ENCODE results near the gene B4GALT6.

Gene B4GALT6

DNA sequence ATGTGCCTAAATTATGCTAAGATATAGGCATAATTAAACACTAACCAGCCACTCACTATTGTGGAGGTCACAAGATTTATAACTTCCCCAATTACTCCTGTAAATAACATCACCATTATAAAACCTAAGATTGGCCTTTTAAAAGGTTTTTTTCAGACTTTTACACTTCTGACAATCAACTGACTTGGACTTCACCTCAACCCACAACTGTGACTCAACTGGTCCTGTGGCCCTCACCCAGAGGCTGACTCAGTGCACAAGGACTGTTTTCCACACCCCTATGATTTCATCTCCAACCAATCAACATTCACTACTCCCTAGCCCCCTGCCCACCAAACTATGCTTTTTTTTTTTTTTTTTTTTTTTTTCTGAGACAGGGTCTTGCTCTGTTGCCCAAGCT is 81.1 kb downstream of the B4GALT6 start:
- Histone ChIP-seq H3K36me3 (ENCODE audit: insufficient read depth, low read length) (no peaks in the 10 kb centered on the region), H3K4me1 (ENCODE audit: insufficient read depth, low read length) (no peaks in the 10 kb centered on the region), H3K4me3 (ENCODE audit: low read depth in 1 of 2, low read length in 2 of 2) (no peak overlapping the region), H3K27me3 (ENCODE audit: control insufficient read depth in 1 of 2, insufficient read depth in 2 of 2, low read length in 2 of 2) (no peaks in the 10 kb centered on the region), H3K27ac (ENCODE audit: low read depth, low read length) (no peak overlapping the region), H3K9me3 (ENCODE audit: low read length) (no peaks in the 10 kb centered on the region), H3K9ac (ENCODE audit: low read length) (no peak overlapping the region)

GRCh38 chr18:31598021-31598805 is 86.2 kb downstream of the B4GALT6 start:
- Histone ChIP-seq H3K9me3 (ENCODE audit: low read length) (no peaks in the 10 kb centered on the region), H3K27me3 (ENCODE audit: control insufficient read depth in 1 of 2, insufficient read depth in 2 of 2, low read length in 2 of 2) (no peaks in the 10 kb centered on the region), H3K4me1 (ENCODE audit: insufficient read depth, low read length) (no peaks in the 10 kb centered on the region), H3K27ac (ENCODE audit: low read depth, low read length) (no peak overlapping the region), H3K36me3 (ENCODE audit: insufficient read depth, low read length) (no peaks in the 10 kb centered on the region), H3K4me3 (ENCODE audit: low read depth in 1 of 2, low read length in 2 of 2) (no peak overlapping the region), H3K9ac (ENCODE audit: low read length) (no peak overlapping the region)

- Histone ChIP-seq H3K4me1 (ENCODE audit: insufficient read depth, low read length) (no peaks in the 10 kb centered on the region), H3K36me3 (ENCODE audit: insufficient read depth, low read length) (no peaks in the 10 kb centered on the region), H3K9me3 (ENCODE audit: low read length) (no peaks in the 10 kb centered on the region), H3K27ac (ENCODE audit: low read depth, low read length) (no peak overlapping the region), H3K9ac (ENCODE audit: low read length) (no peak overlapping the region), H3K4me3 (ENCODE audit: low read depth in 1 of 2, low read length in 2 of 2) (no peak overlapping the region), H3K27me3 (ENCODE audit: control insufficient read depth in 1 of 2, insufficient read depth in 2 of 2, low read length in 2 of 2) (no peaks in the 10 kb centered on the region)
These were observed 88.1 kb downstream of the B4GALT6 start for GRCh38 chr18:31596081-31596872.

GRCh38 chr18:31595121-31595771 is 89.1 kb downstream of the B4GALT6 start:
- no peak overlapping the region for H3K9ac ChIP-seq (ENCODE audit: low read length)
- H3K9me3 ChIP-seq (ENCODE audit: low read length), result no peaks in the 10 kb centered on the region
- no peak overlapping the region for H3K4me3 ChIP-seq (ENCODE audit: low read depth in 1 of 2, low read length in 2 of 2)
- H3K27me3 ChIP-seq (ENCODE audit: control insufficient read depth in 1 of 2, insufficient read depth in 2 of 2, low read length in 2 of 2), result no peaks in the 10 kb centered on the region
- no peak overlapping the region for H3K27ac ChIP-seq (ENCODE audit: low read depth, low read length)
- H3K4me1 ChIP-seq (ENCODE audit: insufficient read depth, low read length), result no peaks in the 10 kb centered on the region
- H3K36me3 ChIP-seq (ENCODE audit: insufficient read depth, low read length), result no peaks in the 10 kb centered on the region

GRCh38 chr18:31592506-31593157 is 91.7 kb downstream of the B4GALT6 start:
- Histone ChIP-seq H3K9ac (ENCODE audit: low read length) (no peak overlapping the region), H3K36me3 (ENCODE audit: insufficient read depth, low read length) (no peaks in the 10 kb centered on the region)

DNA sequence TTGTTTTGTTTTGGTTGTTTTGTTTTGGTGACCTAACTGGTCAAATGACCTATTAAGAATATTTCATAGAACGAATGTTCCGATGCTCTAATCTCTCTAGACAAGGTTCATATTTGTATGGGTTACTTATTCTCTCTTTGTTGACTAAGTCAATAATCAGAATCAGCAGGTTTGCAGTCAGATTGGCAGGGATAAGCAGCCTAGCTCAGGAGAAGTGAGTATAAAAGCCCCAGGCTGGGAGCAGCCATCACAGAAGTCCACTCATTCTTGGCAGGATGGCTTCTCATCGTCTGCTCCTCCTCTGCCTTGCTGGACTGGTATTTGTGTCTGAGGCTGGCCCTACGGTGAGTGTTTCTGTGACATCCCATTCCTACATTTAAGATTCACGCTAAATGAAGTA is 92.8 kb downstream of the B4GALT6 start, which contains the start of gene TTR:
Gene TTR, plus strand, starts transcription at position 250 of the 400 bp plus-strand sequence. Its CDS starts 26 bp downstream, at position 276.
- no peaks in the 10 kb centered on the region for H3K36me3 ChIP-seq (ENCODE audit: insufficient read depth, low read length)
- no peak within 1 kb of the TSS for H3K9ac ChIP-seq (ENCODE audit: low read length)
- H3K4me3 ChIP-seq (ENCODE audit: low read depth in 1 of 2, low read length in 2 of 2), result no peak within 1 kb of the TSS
- no peak within 1 kb of the TSS for H3K27ac ChIP-seq (ENCODE audit: low read depth, low read length)
- no peaks in the 10 kb centered on the region for H3K4me1 ChIP-seq (ENCODE audit: insufficient read depth, low read length)
- no peaks in the 10 kb centered on the region for H3K9me3 ChIP-seq (ENCODE audit: low read length)
- no peaks in the 10 kb centered on the region for H3K27me3 ChIP-seq (ENCODE audit: control insufficient read depth in 1 of 2, insufficient read depth in 2 of 2, low read length in 2 of 2)

More at GRCh38 chr18:31592506-31593157, 91.7 kb downstream of the B4GALT6 start:
- no peaks in the 10 kb centered on the region for H3K27me3 ChIP-seq (ENCODE audit: control insufficient read depth in 1 of 2, insufficient read depth in 2 of 2, low read length in 2 of 2)
- no peak overlapping the region for H3K27ac ChIP-seq (ENCODE audit: low read depth, low read length)
- no peak overlapping the region for H3K4me3 ChIP-seq (ENCODE audit: low read depth in 1 of 2, low read length in 2 of 2)
- no peaks in the 10 kb centered on the region for H3K4me1 ChIP-seq (ENCODE audit: insufficient read depth, low read length)
- no peaks in the 10 kb centered on the region for H3K9me3 ChIP-seq (ENCODE audit: low read length)

GRCh38 chr18:31591113-31591512 is 93.3 kb downstream of the B4GALT6 start:
- H3K36me3 ChIP-seq (ENCODE audit: insufficient read depth, low read length), result no peaks in the 10 kb centered on the region
- no peak overlapping the region for H3K9ac ChIP-seq (ENCODE audit: low read length)
- no peaks in the 10 kb centered on the region for H3K27me3 ChIP-seq (ENCODE audit: control insufficient read depth in 1 of 2, insufficient read depth in 2 of 2, low read length in 2 of 2)
- H3K27ac ChIP-seq (ENCODE audit: low read depth, low read length), result no peak overlapping the region
- no peaks in the 10 kb centered on the region for H3K4me1 ChIP-seq (ENCODE audit: insufficient read depth, low read length)
- no peak overlapping the region for H3K4me3 ChIP-seq (ENCODE audit: low read depth in 1 of 2, low read length in 2 of 2)
- no peaks in the 10 kb centered on the region for H3K9me3 ChIP-seq (ENCODE audit: low read length)

DNA sequence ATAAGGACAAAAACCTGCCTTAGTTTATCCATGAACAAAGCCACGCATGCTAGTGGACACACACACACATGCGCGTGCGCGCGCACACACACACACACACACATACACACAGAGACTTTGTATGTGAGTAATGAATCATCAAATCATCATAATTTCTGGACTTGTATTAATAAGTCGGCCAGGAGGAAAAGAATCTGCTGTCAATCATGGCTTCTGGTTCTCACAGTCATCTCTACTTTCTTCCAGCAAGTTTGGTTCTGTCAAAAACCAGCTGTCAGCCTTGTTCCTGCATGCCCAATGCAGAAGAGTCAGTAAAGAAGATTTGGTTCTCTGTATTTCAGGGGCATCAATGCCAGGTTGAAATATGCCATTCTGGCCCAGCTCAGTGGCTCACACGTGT is 93.8 kb downstream of the B4GALT6 start:
- Histone ChIP-seq H3K4me3 (ENCODE audit: low read depth in 1 of 2, low read length in 2 of 2) (no peak overlapping the region), H3K36me3 (ENCODE audit: insufficient read depth, low read length) (no peaks in the 10 kb centered on the region), H3K9me3 (ENCODE audit: low read length) (no peaks in the 10 kb centered on the region), H3K27ac (ENCODE audit: low read depth, low read length) (no peak overlapping the region), H3K27me3 (ENCODE audit: control insufficient read depth in 1 of 2, insufficient read depth in 2 of 2, low read length in 2 of 2) (no peaks in the 10 kb centered on the region), H3K4me1 (ENCODE audit: insufficient read depth, low read length) (no peaks in the 10 kb centered on the region), H3K9ac (ENCODE audit: low read length) (no peak overlapping the region)

GRCh38 chr18:31587529-31587928 is 96.9 kb downstream of the B4GALT6 start:
- H3K4me1 ChIP-seq (ENCODE audit: insufficient read depth, low read length), result no peaks in the 10 kb centered on the region
- H3K4me3 ChIP-seq (ENCODE audit: low read depth in 1 of 2, low read length in 2 of 2), result no peak overlapping the region

DNA sequence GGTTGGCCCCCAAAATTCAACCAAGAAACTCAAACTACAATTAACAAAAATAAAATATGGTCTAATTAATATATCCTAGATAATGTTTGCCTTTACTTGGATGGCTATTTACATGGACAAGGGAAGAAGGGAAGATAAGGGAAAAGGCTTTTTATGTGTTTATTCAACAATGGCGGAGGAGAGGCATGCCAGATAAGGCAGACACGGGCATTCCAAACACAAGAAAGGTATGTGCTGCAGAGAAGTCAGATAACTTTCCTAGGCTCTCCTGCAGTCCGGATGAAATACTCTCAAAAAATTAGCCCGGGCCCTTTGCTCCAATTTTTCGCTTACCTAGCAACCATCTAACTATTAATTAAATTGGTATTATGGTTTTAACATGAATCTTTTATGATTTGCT is 97.8 kb downstream of the B4GALT6 start:
- Histone ChIP-seq H3K27me3 (ENCODE audit: control insufficient read depth in 1 of 2, insufficient read depth in 2 of 2, low read length in 2 of 2) (no peaks in the 10 kb centered on the region), H3K4me1 (ENCODE audit: insufficient read depth, low read length) (peaks cover 6% of the 10 kb centered on the region), H3K36me3 (ENCODE audit: insufficient read depth, low read length) (no peaks in the 10 kb centered on the region), H3K9ac (ENCODE audit: low read length) (no peak overlapping the region), H3K27ac (ENCODE audit: low read depth, low read length) (no peak overlapping the region), H3K9me3 (ENCODE audit: low read length) (no peaks in the 10 kb centered on the region), H3K4me3 (ENCODE audit: low read depth in 1 of 2, low read length in 2 of 2) (no peak overlapping the region)

More at GRCh38 chr18:31587529-31587928, 96.9 kb downstream of the B4GALT6 start:
- no peaks in the 10 kb centered on the region for H3K36me3 ChIP-seq (ENCODE audit: insufficient read depth, low read length)
- no peak overlapping the region for H3K9ac ChIP-seq (ENCODE audit: low read length)
- no peaks in the 10 kb centered on the region for H3K27me3 ChIP-seq (ENCODE audit: control insufficient read depth in 1 of 2, insufficient read depth in 2 of 2, low read length in 2 of 2)
- H3K27ac ChIP-seq (ENCODE audit: low read depth, low read length), result no peak overlapping the region
- H3K9me3 ChIP-seq (ENCODE audit: low read length), result no peaks in the 10 kb centered on the region

- Histone ChIP-seq H3K27me3 (ENCODE audit: control insufficient read depth in 1 of 2, insufficient read depth in 2 of 2, low read length in 2 of 2) (no peaks in the 10 kb centered on the region), H3K4me3 (ENCODE audit: low read depth in 1 of 2, low read length in 2 of 2) (no peak overlapping the region), H3K36me3 (ENCODE audit: insufficient read depth, low read length) (no peaks in the 10 kb centered on the region), H3K9me3 (ENCODE audit: low read length) (no peaks in the 10 kb centered on the region), H3K27ac (ENCODE audit: low read depth, low read length) (no peak overlapping the region), H3K9ac (ENCODE audit: low read length) (no peak overlapping the region), H3K4me1 (ENCODE audit: insufficient read depth, low read length) (peaks cover 8% of the 10 kb centered on the region)
These were observed 98.4 kb downstream of the B4GALT6 start for GRCh38 chr18:31585991-31586390.

Measured in muscle layer of colon (tissue), 2 donors.